Kidney tubule cell (primary cell): Measurements from ENCODE around the gene COX7A2L.
A peak's percentile ranks its signal among the peaks of the same experiment; 100 is the strongest.

Experiments
- DNase-seq: peaks from one replicate; pipeline ENCODE4 v3.0.0-alpha.2; 2018; ENCODE audit warnings: low spot score

Gene COX7A2L

DNA sequence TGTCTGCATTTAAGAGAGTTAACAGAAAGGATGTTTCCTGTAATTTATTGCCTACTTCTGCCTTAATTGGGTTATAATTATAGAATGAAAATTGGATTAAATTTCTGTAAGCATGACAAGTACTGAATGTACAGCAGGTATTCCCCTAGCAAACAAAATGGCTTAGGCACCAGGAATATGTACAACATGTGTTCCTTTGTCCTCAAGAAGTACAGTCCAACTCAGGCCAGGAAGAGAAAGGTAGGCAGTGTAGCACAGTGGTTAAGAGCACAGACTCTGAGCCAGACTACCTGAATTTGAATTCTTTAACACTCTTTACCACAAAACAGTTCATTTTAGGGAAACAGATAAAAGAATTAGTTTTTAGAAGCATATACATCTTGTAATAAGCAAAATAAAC, 43.1 kb downstream of the COX7A2L start:
- no peak for DNase-seq

DNA sequence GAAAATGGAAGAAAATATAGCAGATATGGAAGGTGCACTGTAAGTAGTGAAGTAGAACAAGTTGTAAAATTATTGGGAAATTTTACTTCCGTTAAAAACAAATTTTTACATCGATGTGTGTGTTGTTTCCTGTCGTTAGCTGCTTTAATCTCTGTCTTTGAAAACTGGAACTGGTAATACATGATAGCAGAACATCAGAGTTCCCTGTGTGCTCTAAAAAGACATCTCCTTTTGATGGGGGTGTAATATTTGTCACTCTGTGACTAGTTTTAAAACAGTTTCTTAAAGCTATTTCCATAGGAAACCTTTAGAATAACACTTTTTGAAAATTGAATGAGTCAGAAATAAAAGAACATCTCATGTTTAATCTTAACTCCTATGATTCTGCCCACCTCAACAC, 43.5 kb downstream of the COX7A2L start:
- no peak for DNase-seq

DNA sequence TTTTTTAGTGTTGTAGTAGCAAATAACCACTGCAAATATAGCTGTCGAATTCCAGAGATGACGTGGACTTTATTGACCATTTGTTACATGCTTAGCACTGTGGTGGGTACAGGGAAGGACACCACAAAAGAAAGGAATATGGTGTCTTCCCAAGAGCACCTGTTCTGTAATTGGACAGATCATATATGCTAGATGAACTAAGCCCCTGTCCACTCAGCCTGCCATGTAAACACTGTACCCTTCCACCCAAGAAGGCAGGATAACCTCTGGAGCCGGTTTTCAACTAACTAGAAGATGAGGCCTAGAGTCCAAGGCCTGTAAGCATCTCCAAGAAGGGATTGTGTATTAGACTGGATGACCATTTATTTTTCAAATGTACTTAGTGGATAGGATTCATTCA, 44.1 kb downstream of the COX7A2L start:
- DNase-seq, result no peak

DNA sequence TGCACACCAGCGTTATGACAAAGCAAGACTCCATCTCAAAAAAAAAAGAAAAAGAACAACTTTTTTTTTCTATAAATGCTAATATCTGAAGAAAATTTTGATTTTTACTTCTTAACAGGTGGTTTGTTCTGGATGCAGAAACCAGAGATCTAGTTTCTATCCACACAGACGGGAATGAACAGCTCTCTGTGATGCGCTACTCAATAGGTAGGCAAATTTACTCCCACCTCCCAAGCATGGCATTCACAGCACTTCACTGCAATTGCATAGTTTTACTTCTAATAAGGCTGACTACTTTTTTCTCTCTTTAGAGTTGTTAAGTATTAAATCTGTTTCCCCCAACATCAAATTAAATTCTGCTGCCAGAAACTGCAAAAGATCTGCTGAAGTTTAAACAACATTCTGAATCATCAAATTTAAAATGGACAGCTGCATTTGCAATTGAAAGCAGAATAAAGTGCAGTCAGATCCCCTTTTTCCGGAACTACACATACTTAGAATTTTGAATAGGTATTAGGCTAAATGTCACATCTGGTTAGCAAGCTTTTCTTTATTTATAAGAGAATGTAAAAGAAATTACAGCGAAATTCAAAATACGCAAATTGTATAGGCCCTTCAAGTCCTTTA, 45.1 kb downstream of the COX7A2L start:
- DNase-seq, result no peak

DNA sequence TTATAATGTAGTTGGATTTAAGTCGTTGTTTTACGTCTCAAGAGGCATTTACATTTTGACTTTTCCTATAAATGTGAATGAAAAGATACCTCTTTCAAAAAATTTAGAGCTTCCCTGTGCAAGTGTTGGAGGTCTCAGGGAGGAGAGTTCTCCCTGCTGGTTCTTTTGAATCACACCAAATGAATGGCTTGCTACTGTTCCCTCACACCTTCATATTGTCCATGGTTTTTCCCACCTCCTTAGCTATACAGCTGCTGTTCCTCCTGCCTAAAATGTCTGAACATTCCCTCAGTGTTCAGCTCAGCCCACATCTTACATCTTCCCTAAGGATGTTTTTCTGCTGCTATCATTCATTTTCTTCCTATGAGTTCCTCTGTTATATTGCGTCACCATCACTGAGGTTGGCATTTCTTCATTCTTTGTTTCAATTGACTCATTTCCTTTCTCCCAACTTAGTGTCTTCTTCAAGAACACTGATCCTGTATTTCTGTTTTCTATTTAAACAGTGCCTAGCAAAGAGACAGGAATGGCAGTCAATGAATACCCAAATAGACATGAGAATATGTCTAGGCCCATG, 46.0 kb downstream of the COX7A2L start:
- peak; percentile 83 for DNase-seq

DNA sequence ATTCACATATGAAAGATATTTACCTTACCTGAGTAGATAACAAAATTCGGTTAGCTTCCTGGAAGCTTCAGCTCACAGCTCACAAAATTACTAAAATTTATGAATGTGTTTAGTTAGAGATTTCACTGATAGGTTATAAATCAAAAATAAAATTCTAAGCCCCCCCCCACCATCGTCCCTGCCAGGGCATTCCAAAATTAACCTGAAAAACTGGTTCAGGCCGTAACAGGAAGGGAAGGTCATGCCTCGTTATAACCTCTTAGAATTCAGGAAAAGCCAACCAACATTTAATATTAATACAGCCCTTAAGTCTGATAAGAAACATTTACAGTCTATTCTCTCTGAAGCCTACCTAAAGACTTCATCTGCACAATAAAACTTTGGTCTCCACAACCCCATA, 48.9 kb downstream of the COX7A2L start:
- no peak for DNase-seq

DNA sequence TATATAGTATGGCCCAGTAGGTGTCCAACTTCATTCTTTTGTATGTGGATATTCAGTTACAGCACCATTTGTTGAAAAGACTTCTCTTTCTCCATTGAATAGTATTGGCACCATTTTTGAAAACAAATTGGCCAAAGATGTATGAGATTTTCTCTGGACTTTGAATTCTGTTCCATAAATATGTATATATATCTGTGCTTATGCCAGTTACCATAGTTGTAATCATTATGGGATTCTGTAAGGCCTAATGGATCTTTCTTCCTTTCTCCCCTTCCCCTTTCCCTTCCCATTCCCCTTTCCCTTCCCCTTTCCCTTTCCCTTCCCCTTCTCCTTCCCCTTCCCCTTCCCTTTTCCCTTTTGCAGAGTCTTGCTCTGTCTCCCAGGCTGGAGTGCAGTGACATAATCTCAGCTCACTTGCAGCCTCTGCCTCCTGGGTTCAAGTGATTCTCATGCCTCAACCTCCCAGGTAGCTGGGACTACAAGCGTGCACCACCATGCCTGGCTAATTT, 51.0 kb downstream of the COX7A2L start:
- no peak for DNase-seq

DNA sequence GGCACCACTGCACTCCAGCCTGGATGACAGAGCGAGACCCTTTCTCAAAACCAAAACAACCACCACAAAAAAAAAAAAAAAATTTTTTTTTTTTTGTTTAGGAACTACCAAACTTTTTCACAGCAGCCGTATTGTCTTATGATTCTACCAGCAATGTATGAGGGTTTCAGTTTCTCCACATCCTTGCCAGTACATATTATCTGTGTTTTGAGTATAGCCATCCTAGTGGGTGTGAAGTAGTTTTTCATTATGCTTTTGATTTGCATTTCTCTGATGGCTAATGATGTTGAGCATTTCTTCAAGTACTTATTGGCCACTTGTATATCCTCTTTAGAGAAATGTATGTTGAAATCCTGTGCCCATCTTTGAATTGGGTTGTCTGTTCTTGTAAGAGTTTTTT, 51.7 kb downstream of the COX7A2L start:
- no peak for DNase-seq

DNA sequence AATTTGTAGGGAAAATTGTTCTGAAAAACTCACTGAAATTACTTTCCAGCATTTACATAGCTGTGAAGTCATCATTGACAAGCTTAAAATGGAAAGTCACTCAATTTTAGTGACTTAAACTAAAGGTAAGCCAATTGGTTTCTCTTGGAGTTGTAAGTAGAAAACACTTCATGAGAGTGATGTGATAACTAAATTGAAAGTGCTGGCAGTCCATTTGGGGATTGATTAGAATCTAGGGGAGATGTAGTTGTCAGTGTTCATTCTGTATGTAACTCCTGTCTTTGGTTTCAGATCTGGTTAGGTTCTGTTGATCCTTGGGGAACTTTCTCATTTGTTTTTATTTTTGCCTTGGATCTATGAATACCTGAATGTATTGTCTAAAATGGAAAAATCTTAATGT, 53.8 kb downstream of the COX7A2L start:
- no peak for DNase-seq

DNA sequence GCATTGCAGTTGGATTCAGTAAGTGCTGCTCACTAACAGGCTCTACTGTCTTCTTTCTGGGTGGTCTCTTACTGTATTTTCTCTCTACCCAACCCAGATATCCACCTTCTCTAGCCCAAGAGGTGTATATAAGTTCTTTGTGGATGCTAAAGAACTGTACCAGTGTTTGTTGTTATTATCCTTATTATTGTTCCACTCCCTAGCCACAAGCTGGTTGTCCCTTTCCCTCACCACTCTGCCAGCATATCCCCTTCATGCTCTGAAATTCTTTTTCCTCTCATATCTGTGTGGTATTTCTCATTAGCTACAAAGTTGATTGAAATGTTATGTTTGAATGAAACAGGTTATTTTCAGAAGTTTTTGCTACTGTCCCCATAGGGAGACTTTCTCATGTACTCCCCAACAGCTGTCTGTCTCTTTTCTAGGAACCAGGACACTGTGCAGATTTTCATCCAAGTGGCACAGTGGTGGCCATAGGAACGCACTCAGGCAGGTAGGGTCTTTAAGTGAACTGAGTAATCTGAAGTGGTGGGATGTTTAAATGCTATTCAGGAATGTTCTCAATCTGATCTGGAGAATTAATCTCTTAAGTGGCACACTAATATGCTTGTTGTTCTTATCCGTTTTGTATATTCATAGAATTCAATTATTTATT, 56.8 kb downstream of the COX7A2L start:
- no peak for DNase-seq

DNA sequence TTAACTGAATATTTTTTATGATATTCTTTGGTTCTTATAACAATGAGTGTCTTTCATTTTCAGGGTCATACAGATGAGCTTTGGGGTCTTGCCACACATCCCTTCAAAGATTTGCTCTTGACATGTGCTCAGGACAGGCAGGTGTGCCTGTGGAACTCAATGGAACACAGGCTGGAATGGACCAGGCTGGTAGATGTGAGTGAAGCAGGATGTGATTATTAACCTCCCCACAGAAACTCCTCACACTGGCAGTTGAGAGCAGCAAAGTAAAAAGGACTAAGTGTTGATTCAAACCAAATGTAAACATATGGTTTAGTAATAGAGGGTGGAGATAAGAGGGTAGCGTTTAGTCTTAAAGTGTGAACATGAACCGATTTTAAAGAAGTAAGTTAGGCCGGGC, 57.8 kb downstream of the COX7A2L start:
- no peak for DNase-seq

DNA sequence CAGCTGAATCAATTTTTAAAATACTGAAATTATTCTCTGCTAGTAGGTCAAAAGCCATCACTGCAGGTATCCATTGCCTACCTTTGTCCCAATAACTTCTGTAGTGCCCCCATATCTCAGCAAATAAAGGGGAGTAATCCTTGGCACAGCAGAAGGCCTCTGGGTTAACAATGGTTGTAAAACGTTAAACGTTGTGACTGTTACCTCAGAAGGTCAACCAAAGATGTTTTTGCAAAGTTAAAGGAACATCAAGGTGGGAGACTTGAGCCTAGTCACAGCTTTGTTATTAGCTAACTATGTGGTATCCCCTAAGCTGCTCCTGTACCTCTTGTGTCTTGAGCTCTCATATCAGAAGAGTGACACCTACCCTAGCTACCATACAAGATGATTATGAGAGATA, 60.5 kb downstream of the COX7A2L start:
- DNase-seq, result no peak
